Right atrium auricular region (tissue), 2 donors: ENCODE results near the gene AGBL5. TPM values are rescaled to one million over a fixed set of nuclear protein-coding genes. Genes with fewer than 3 reads are reported as not detected.

ENCODE experiments used
- DNase-seq: peaks from one replicate; pipeline ENCODE4 v3.0.0-alpha.2; 2019; ENCODE audit warnings: low spot score
- H3K27ac ChIP-seq, 2 donors: fragments of 200-600 bp; sonication (generic); 1 replicate in 1 of 2; 2 replicates in 1 of 2; pipeline ENCODE4 v1.5.1; 2016 to 2019
- H3K27me3 ChIP-seq, 2 donors: fragments of 200-600 bp; sonication (generic); one replicate each; pipeline versions ENCODE4 v1.5.1 to v1.6.0; 2017 to 2019
- H3K36me3 ChIP-seq: fragments of 200-600 bp; sonication (generic); one replicate; pipeline ENCODE4 v1.5.1; 2016
- H3K4me1 ChIP-seq, 2 donors: fragments of 200-600 bp; sonication (generic); one replicate each; pipeline versions ENCODE4 v1.5.1 to v1.6.0; 2017 to 2019
- H3K4me3 ChIP-seq, 2 donors: fragments of 200-600 bp; sonication (generic); 1 replicate in 1 of 2; 2 replicates in 1 of 2; pipeline ENCODE4 v1.5.1; 2017 to 2019; ENCODE audit warnings: mild to moderate bottlenecking in 1 of 2, moderate library complexity in 1 of 2
- H3K9me3 ChIP-seq, 2 donors: fragments of 200-600 bp; sonication (generic); one replicate each; pipeline ENCODE4 v1.5.1; 2019
- total RNA-seq, 2 donors: library from RNA; depleted of rRNA; stranded (reverse); fragments of >200 nt; gene quantifications; one replicate each; pipeline ENCODE4 v1.1.0, GENCODE V29; 2016
- TF ChIP-seq, protein P1 (sequence below), 2 donors: fragments of 200-600 bp; sonication (generic); IDR thresholded peaks; one replicate each; pipeline ENCODE4 v1.5.1; 2019; ENCODE audit warnings: antibody characterized with exemption in 2 of 2

The AGBL5 gene
- total RNA-seq, 2 donors from 2014 or later = 8.1 to 9.3 TPM

DNA sequence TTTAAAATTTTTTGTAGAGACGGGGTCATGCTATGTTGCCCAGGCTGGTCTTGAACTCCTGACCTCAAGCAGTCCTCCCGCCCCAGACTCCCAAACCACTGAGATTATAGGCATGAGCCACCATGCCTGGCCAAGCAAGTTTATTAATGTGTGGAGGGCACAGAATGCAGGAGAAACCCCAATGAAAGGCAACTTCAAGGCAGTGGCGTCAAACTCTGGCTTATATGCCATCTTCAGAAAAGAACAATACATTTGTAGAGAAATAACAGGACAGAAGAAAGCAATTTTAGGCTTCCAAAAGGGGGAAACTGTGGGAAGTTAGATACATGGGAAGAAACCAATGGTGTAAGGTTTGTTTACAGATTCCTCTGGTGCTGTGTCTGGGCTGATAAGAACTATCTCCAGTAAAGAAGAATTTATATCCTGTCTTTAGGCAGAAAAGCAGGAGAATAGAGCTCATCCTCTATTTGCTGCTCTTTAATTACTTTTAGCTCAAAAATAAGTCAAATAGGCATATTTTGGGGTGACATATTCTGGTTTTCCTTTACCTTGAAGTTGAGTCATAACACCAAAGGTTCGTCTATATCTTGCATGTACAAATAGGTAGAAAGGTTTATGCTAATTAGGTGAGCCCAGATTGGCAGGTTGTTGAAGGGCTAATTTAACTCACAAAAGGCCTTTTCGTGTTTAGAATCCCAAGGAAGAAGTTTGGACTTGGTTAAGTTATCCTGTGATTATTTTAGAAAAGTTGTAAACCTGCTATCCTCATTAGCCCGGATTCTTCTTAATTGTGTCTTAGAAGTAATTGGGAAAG is 44.7 kb upstream of the AGBL5 start:
- H3K36me3 ChIP-seq = no peaks in the 10 kb centered on the region
- no peak overlapping the region for H3K27ac ChIP-seq
- DNase-seq = no peak
- no peak overlapping the region for H3K4me3 ChIP-seq
- TF ChIP-seq, protein P1, sequence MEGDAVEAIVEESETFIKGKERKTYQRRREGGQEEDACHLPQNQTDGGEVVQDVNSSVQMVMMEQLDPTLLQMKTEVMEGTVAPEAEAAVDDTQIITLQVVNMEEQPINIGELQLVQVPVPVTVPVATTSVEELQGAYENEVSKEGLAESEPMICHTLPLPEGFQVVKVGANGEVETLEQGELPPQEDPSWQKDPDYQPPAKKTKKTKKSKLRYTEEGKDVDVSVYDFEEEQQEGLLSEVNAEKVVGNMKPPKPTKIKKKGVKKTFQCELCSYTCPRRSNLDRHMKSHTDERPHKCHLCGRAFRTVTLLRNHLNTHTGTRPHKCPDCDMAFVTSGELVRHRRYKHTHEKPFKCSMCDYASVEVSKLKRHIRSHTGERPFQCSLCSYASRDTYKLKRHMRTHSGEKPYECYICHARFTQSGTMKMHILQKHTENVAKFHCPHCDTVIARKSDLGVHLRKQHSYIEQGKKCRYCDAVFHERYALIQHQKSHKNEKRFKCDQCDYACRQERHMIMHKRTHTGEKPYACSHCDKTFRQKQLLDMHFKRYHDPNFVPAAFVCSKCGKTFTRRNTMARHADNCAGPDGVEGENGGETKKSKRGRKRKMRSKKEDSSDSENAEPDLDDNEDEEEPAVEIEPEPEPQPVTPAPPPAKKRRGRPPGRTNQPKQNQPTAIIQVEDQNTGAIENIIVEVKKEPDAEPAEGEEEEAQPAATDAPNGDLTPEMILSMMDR (IDR thresholded peaks at IDR 0.05) = no peak
- no peaks in the 10 kb centered on the region for H3K9me3 ChIP-seq
- H3K27me3 ChIP-seq = no peaks in the 10 kb centered on the region
- H3K4me1 ChIP-seq = peaks cover 0 to 16% of the 10 kb centered on the region in 2 donors

DNA sequence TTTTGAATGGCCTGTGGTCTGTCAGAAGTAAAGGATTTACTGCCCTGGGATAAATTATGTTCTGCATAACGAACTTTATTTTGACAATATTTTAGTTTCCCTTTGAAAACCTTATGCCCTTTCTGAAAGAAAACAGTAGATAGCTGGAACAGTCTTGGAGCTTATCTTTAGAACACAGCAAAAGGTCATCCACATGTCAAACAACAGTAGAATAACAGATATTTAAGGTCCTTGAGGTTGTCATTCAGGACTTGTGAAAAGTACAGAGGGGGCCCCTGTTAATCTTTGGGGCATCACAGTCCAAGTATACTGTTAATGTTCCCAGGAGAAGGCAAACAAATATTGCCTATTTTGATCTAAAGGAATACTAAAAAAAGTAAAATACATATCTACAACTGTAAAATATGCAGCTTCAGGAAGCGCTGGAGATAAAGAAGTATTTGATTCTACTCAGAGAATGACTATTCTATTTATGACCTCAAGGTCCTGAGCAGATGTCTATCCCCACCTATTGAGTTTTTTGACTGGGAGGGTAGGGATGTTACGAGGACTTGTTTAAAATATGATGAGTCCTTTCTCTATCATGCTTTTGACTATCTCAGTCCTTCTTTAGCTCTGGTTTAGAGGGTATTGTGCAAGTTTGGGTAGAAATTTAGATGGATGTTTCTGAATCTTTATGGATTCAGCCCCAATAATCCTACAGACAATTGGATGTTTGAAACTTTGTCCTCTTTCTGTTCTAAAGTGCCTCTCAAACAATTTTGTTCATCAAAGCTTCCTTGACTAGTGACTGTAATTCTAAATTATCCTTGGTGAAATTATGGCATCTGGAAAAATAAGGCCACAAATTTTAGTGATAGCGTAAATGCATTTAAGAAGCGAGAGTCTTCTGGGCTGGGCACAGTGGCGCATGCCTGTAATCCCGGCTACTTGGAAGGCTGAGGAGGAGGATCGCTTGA is 43.8 kb upstream of the AGBL5 start:
- TF ChIP-seq, protein P1 (IDR thresholded peaks at IDR 0.05) = no peak
- H3K36me3 ChIP-seq = no peaks in the 10 kb centered on the region
- H3K4me1 ChIP-seq = peaks cover 0 to 16% of the 10 kb centered on the region in 2 donors
- no peak overlapping the region for H3K27ac ChIP-seq
- H3K4me3 ChIP-seq = no peak overlapping the region
- H3K9me3 ChIP-seq = no peaks in the 10 kb centered on the region
- H3K27me3 ChIP-seq = no peaks in the 10 kb centered on the region
- DNase-seq = no peak

DNA sequence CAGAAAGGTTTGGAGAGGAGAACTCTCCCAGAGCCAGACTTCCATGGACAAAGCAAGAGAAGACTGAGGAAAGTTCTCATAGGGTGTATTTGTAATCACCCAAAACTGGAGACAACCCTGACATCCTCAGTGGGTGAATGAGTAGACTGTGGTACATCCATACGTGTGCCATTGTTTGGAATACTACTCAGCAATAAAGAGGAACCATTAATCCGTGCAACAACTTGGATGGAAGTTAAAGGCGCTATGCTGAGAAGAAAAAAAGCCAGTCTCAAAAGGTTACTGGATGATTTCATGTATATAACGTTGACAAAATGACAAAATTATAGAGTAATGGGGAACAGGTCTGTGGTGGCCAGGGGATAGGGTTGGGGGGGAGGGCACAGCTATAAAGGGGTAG is 42.8 kb upstream of the AGBL5 start:
- Histone ChIP-seq H3K27ac (no peak overlapping the region), H3K27me3 (no peaks in the 10 kb centered on the region)

DNA sequence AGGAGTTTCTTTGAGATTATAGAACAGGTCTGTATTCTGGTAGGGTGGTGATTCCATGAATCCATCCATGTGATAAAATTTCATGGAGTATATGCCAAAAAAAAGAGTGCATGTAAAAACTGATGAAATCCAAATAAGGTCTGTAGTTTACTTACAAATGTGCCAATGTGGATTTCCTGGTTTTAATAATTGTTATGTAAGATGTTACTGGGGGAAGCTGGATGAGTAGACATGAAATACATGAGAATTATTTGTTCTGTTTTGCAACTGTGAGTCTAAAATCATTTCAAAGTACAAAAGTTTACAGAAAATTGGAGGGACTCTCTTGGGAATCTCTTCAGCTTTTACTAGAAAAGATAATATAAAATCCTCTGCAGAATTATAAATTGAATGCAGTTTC is 42.4 kb upstream of the AGBL5 start:
- Histone ChIP-seq H3K4me3 (no peak overlapping the region), H3K9me3 (no peaks in the 10 kb centered on the region), H3K27me3 (no peaks in the 10 kb centered on the region), H3K27ac (no peak overlapping the region), H3K4me1 (peaks cover 0 to 12% of the 10 kb centered on the region in 2 donors), H3K36me3 (no peaks in the 10 kb centered on the region)
- TF ChIP-seq, protein P1 (IDR thresholded peaks at IDR 0.05) = no peak
- DNase-seq = no peak

More for the DNA sequence above, 42.8 kb upstream of the AGBL5 start:
- Histone ChIP-seq H3K4me3 (no peak overlapping the region), H3K4me1 (peaks cover 0 to 16% of the 10 kb centered on the region in 2 donors), H3K9me3 (no peaks in the 10 kb centered on the region), H3K36me3 (no peaks in the 10 kb centered on the region)
- DNase-seq = no peak
- TF ChIP-seq, protein P1 (IDR thresholded peaks at IDR 0.05) = no peak

DNA sequence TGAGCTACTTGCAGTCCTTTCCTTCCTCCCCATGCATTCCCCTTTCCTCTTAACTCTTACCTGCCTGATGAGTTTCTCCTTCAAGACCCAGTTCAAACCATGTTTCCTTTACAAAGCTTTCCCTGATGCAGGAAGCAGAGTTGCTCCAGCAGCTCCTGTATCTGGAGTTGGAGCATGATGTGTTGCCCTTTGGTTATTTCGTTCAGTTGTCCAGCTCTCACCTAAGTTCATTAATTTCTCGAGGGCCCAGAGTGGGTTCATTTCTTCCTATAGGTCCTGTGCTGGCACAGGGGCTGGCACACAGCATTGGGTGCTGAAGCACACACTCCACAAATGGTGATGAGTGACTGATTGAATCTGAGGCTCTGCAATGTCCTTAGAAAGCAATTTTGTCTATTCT is 41.8 kb upstream of the AGBL5 start:
- TF ChIP-seq, protein P1 (IDR thresholded peaks at IDR 0.05) = no peak
- H3K9me3 ChIP-seq = no peaks in the 10 kb centered on the region
- H3K4me3 ChIP-seq = no peak overlapping the region
- no peaks in the 10 kb centered on the region for H3K36me3 ChIP-seq
- peaks cover 0 to 13% of the 10 kb centered on the region in 2 donors for H3K4me1 ChIP-seq
- no peak overlapping the region for H3K27ac ChIP-seq
- no peaks in the 10 kb centered on the region for H3K27me3 ChIP-seq
- DNase-seq = no peak
